Thymus (tissue), 11 donors: ENCODE results near the gene FARSB. TPM values are rescaled to one million over a fixed set of nuclear protein-coding genes. Genes with fewer than 3 reads are reported as not detected.
A peak's percentile ranks its signal among the peaks of the same experiment; 100 is the strongest.

ENCODE experiments used
- DNase-seq, 9 donors: peaks; one replicate each; pipeline ENCODE4 v3.0.0-alpha.2; 2013; ENCODE audit warnings: low spot score in 9 of 9, low read depth in 6 of 9, missing footprints in 1 of 9
- H3K27ac ChIP-seq, 2 donors: one replicate each; pipeline ENCODE4 v1.5.1; 2013; ENCODE audit warnings: control low read depth in 1 of 2, low read depth in 1 of 2, low read length in 1 of 2, mild to moderate bottlenecking in 1 of 2, moderate library complexity in 1 of 2
- H3K27me3 ChIP-seq, 2 donors: one replicate each; pipeline ENCODE4 v1.5.1; 2013; ENCODE audit warnings: low read length in 1 of 2; ENCODE audit not compliant: control insufficient read depth in 2 of 2, insufficient read depth in 1 of 2
- H3K36me3 ChIP-seq, 2 donors: one replicate each; pipeline ENCODE4 v1.5.1; 2013; ENCODE audit warnings: low read length in 1 of 2, mild to moderate bottlenecking in 1 of 2, moderate library complexity in 1 of 2; ENCODE audit not compliant: control insufficient read depth in 2 of 2, insufficient read depth in 2 of 2
- H3K4me1 ChIP-seq, 2 donors: one replicate each; pipeline ENCODE4 v1.5.1; 2013; ENCODE audit warnings: low read length in 2 of 2; ENCODE audit not compliant: control insufficient read depth in 2 of 2, insufficient read depth in 2 of 2
- H3K4me3 ChIP-seq, 2 donors: one replicate each; pipeline ENCODE4 v1.5.1; 2013; ENCODE audit warnings: low read length in 2 of 2, control low read depth in 1 of 2, mild to moderate bottlenecking in 1 of 2
- H3K9me3 ChIP-seq, 2 donors: one replicate each; pipeline ENCODE4 v1.5.1; 2013; ENCODE audit warnings: low read length in 1 of 2, mild to moderate bottlenecking in 1 of 2; ENCODE audit not compliant: control insufficient read depth in 2 of 2, insufficient read depth in 1 of 2
- WGBS: extraction: QIAGEN DNeasy Blood & Tissue Kit; methylation state at CpG from one replicate; pipeline ENCODE4 v1.1.7; 2013; 5-methylcytosine and 5-hydroxymethylcytosine counted together
- polyA plus RNA-seq: library from polyadenylated mRNA; stranded (reverse); fragments of 200-250 nt; gene quantifications from one replicate; pipeline ENCODE4 v1.2.3, GENCODE V29; 2013
- total RNA-seq: library from RNA; stranded (reverse); fragments of 120-200 nt; gene quantifications from one replicate; pipeline ENCODE4 v1.2.4, GENCODE V29; 2013
- donor health status: healthy.

Gene FARSB
- total and polyA plus RNA-seq, 2 donors: 13.5 to 15.9 TPM

DNA sequence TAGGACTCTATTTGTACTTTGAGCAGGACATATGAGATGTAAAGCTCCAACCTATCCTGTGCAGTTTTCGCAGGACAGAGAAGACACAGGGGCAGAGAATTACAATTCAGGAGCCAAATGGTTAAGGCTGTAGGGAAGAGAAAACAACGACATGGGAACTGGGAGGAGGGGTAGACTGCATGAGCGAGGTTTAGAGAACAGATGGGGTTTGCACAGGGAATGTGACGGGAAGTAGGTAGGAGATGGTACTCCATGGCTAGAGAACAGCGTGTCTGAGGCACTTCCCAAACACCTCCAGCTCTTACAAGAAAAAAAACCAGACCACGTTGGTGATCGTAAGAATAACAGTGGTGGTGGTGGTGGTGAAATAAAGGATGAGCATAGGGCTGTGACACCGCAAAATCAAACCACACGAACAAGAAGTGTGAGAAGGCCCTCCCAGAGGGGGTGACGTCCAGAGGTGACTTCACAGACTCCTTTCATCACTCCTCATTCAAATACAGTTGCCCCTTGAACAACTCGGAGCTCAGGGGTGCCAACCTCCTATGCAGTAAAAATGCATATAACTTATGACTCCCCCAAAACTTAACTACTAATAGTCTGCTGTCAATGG is 92.7 kb downstream of the FARSB start:
- Histone ChIP-seq H3K27me3 (no peaks in the 10 kb centered on the region), H3K4me1 (no peaks in the 10 kb centered on the region), H3K9me3 (no peaks in the 10 kb centered on the region), H3K4me3 (no peak overlapping the region), H3K36me3 (peaks cover 3 to 4% of the 10 kb centered on the region in 2 donors), H3K27ac (no peak overlapping the region)
- DNase-seq: no peak
- 89% methylated on average over 11 of the region's 11 CpGs for WGBS

- Histone ChIP-seq H3K27me3 (no peaks in the 10 kb centered on the region), H3K27ac (no peak overlapping the region), H3K4me3 (no peak overlapping the region), H3K9me3 (no peaks in the 10 kb centered on the region), H3K36me3 (peaks cover 3% of the 10 kb centered on the region in 2 donors), H3K4me1 (no peaks in the 10 kb centered on the region)
- DNase-seq: peak in 6 of 9 donors; percentile 16 to 49 (median 26)
- WGBS: 69% methylated on average over 6 of the region's 6 CpGs
These were observed 93.9 kb downstream of the FARSB start for GRCh38 chr2:222561817-222562645.

GRCh38 chr2:222561151-222561550 is 94.7 kb downstream of the FARSB start:
- Histone ChIP-seq H3K4me3 (no peak overlapping the region), H3K4me1 (no peaks in the 10 kb centered on the region), H3K36me3 (peaks cover 0 to 3% of the 10 kb centered on the region in 2 donors), H3K9me3 (no peaks in the 10 kb centered on the region), H3K27me3 (no peaks in the 10 kb centered on the region), H3K27ac (no peak overlapping the region)
- no peak for DNase-seq
- WGBS: 97% methylated on average over 4 of the region's 4 CpGs

DNA sequence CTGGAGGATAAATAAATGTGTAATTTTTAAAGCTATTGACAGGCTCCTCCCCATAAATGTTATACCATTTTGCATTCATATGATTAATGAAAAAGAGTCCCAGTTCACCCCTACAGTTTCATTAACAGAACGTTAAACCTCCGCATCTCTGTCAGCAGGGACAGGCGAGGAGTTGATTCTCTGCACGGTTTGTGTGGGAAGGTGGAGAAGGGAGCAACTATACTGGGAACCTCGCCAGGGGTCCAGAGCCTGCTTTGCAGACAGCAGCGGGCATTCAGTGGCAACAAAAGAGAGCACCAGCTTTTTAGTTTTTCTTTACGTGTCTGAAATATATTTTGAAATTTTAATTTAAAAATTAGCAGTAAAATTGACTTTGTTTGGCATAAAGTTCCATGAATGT is 101.4 kb downstream of the FARSB start:
- WGBS: 60% methylated on average over 7 of the region's 7 CpGs
- Histone ChIP-seq H3K9me3 (no peaks in the 10 kb centered on the region), H3K4me3 (no peak overlapping the region), H3K4me1 (no peaks in the 10 kb centered on the region), H3K27ac (no peak overlapping the region), H3K36me3 (no peaks in the 10 kb centered on the region), H3K27me3 (peaks cover 0 to 2% of the 10 kb centered on the region in 2 donors)
- no peak for DNase-seq

DNA sequence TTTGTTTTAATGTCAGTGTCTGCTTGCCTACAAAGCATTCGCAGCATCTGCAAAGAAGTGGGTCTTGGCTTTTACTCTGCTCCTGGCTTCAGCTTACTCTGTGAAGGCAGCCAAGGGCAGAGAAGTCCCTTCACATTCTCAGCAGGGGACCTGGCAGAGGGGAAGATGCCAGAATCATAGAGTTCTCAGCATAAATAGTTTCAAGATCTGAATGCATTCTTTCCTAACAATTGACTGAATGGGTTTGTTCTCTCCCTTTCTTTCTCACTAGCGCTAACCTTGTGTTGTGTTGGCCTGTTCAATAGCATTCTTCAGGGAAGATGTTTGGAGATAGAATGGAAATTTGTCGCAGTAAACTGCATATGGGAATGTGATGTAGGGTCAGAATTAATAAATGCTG is 106.9 kb downstream of the FARSB start:
- H3K4me3 ChIP-seq: no peak overlapping the region
- no peak for DNase-seq
- no peaks in the 10 kb centered on the region for H3K9me3 ChIP-seq
- no peaks in the 10 kb centered on the region for H3K36me3 ChIP-seq
- 88% methylated on average over 3 of the region's 3 CpGs for WGBS
- H3K4me1 ChIP-seq: no peaks in the 10 kb centered on the region
- no peak overlapping the region for H3K27ac ChIP-seq
- peaks cover 0 to 2% of the 10 kb centered on the region in 2 donors for H3K27me3 ChIP-seq

DNA sequence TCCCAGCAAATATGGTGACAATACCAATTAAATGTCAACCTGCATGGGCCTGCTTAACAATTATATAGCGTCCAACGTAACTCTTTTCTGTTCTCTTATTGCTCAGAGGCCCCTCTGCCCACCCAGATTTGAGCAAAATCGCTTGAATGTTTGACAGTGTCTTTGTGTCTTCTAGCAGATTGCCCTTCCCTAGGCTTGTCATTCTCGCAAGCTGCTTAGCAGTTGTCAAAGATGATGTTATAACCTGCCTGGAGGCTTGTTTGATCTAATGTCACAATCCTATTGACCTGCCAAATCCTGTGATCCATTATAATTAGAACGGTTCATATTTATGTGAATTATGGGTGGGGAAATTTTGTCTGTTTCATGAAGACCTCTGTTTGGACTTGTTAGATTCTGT is 108.8 kb downstream of the FARSB start:
- 92% methylated on average over 5 of the region's 5 CpGs for WGBS
- peaks cover 0 to 2% of the 10 kb centered on the region in 2 donors for H3K27me3 ChIP-seq
- H3K36me3 ChIP-seq: no peaks in the 10 kb centered on the region
- H3K9me3 ChIP-seq: no peaks in the 10 kb centered on the region
- H3K27ac ChIP-seq: no peak overlapping the region
- DNase-seq: no peak
- no peaks in the 10 kb centered on the region for H3K4me1 ChIP-seq
- H3K4me3 ChIP-seq: no peak overlapping the region

GRCh38 chr2:222545823-222546795 is 109.8 kb downstream of the FARSB start:
- no peak for DNase-seq
- H3K9me3 ChIP-seq: no peaks in the 10 kb centered on the region
- no peak overlapping the region for H3K27ac ChIP-seq
- no peaks in the 10 kb centered on the region for H3K4me1 ChIP-seq
- WGBS: 85% methylated on average over 6 of the region's 6 CpGs
- no peaks in the 10 kb centered on the region for H3K36me3 ChIP-seq
- H3K27me3 ChIP-seq: peaks cover 0 to 2% of the 10 kb centered on the region in 2 donors
- no peak overlapping the region for H3K4me3 ChIP-seq

DNA sequence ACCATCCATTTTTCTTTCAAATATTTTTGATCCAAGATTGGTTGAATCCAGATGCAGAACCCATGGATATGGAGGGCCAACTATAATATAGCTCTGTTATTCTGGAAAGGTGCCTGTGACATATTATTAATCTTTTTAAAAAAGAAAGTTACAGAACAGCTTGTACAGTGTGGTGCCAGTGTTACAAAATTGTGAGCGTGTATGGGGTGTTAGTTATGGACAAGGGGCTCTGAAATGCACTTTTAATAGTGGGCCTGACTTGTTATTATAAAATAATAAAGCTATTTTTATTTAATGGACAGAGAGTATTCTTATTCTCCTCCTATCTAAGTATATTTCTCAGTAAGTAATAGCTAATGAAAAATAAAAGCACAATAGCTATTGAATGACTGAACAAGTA is 111.2 kb downstream of the FARSB start:
- H3K27me3 ChIP-seq: peaks cover 0 to 2% of the 10 kb centered on the region in 2 donors
- DNase-seq: no peak
- WGBS: 89% methylated on average over 1 of the region's 1 CpG
- no peaks in the 10 kb centered on the region for H3K4me1 ChIP-seq
- H3K4me3 ChIP-seq: no peak overlapping the region
- no peak overlapping the region for H3K27ac ChIP-seq
- H3K36me3 ChIP-seq: no peaks in the 10 kb centered on the region
- H3K9me3 ChIP-seq: no peaks in the 10 kb centered on the region
